IMR-90 (cell line): ENCODE measurements around the gene PRDX5. TPM values are rescaled to one million over a fixed set of nuclear protein-coding genes. Genes with fewer than 3 reads are reported as not detected.

Experiments
- ATAC-seq: fragments of 200-7000 bp; cut with Tn5 transposase; 2 replicates; pipeline ENCODE4 v1.9.1; 2020; ENCODE audit warnings: low read depth, mild to moderate bottlenecking, moderate library complexity
- BruUV-seq: library from RNA; stranded (reverse); fragments of 400-500 nt; replicated peaks from 2 replicates; lab custom pipeline; 2021; lab: Mats Ljungman, UMichigan
- CTCF ChIA-PET: fragments of 300-600 bp; formaldehyde crosslinking; extraction: SDS; loops from one replicate; lab custom pipeline; 2021; ENCODE audit warnings: antibody characterized with exemption; lab: Yijun Ruan, JAX
- POLR2A ChIA-PET: fragments of 300-600 bp; sonication (Branson Sonifier 250); formaldehyde crosslinking; loops from one replicate; lab custom pipeline; 2022; ENCODE audit warnings: antibody characterized with exemption; ENCODE audit not compliant: unreplicated experiment; lab: Charles Lee
- DNase-seq: peaks from one replicate; pipeline ENCODE4 v3.0.0; 2013
- H2AFZ ChIP-seq: replicated peaks from 2 replicates; pipeline ENCODE3; 2013; ENCODE audit warnings: low read length, mild to moderate bottlenecking; ENCODE audit not compliant: poor library complexity
- H2AK5ac ChIP-seq: 2 replicates; pipeline ENCODE4 v1.6.1; 2013; ENCODE audit warnings: low read depth, low read length, inconsistent platforms
- H2AK9ac ChIP-seq: replicated peaks from 2 replicates; pipeline ENCODE3; 2013; ENCODE audit warnings: mild to moderate bottlenecking, low read depth, low read length, moderate library complexity; ENCODE audit not compliant: poor library complexity
- H2BK120ac ChIP-seq: 2 replicates; pipeline ENCODE4 v1.6.1; 2013; ENCODE audit warnings: low read depth, low read length, inconsistent platforms
- H2BK15ac ChIP-seq: 3 replicates; pipeline ENCODE4 v1.6.1; 2013; ENCODE audit warnings: low read depth, low read length, inconsistent platforms
- H2BK20ac ChIP-seq: 2 replicates; pipeline ENCODE4 v1.6.1; 2013; ENCODE audit warnings: low read depth, mild to moderate bottlenecking, inconsistent platforms, low read length, moderate library complexity
- H2BK5ac ChIP-seq: 2 replicates; pipeline ENCODE4 v1.6.1; 2013; ENCODE audit warnings: mild to moderate bottlenecking, low read depth, low read length, inconsistent platforms; ENCODE audit not compliant: poor library complexity, severe bottlenecking
- H3K14ac ChIP-seq: replicated peaks from 2 replicates; pipeline ENCODE4 v1.6.1; 2013; ENCODE audit warnings: low read depth, low read length, inconsistent platforms
- H3K18ac ChIP-seq: 2 replicates; pipeline ENCODE4 v1.6.1; 2013; ENCODE audit warnings: low read depth, low read length, control low read depth
- H3K23ac ChIP-seq: 2 replicates; pipeline ENCODE4 v1.6.1; 2013; ENCODE audit warnings: low read depth, low read length, inconsistent platforms
- H3K27ac ChIP-seq: 2 replicates; pipeline ENCODE4 v1.5.1; 2013; ENCODE audit warnings: mild to moderate bottlenecking, control low read depth, low read length; ENCODE audit not compliant: insufficient read depth
- H3K27me3 ChIP-seq: 2 replicates; pipeline ENCODE4 v1.6.1; 2013; ENCODE audit warnings: low read length; ENCODE audit not compliant: control insufficient read depth, insufficient read depth
- H3K36me3 ChIP-seq: 2 replicates; pipeline ENCODE4 v1.6.1; 2013; ENCODE audit warnings: low read length, mixed read lengths; ENCODE audit not compliant: control insufficient read depth, insufficient read depth
- H3K4ac ChIP-seq: 2 replicates; pipeline ENCODE4 v1.6.1; 2013; ENCODE audit warnings: low read depth, low read length, inconsistent platforms
- H3K4me1 ChIP-seq: 2 replicates; pipeline ENCODE4 v1.6.1; 2013; ENCODE audit warnings: low read length, mixed read lengths; ENCODE audit not compliant: control insufficient read depth, insufficient read depth
- H3K4me2 ChIP-seq: 2 replicates; pipeline ENCODE4 v1.6.1; 2013; ENCODE audit warnings: low read depth, mild to moderate bottlenecking, control low read depth, low read length, moderate library complexity
- H3K4me3 ChIP-seq: 2 replicates; pipeline ENCODE4 v1.5.1; 2013; ENCODE audit warnings: low read depth, mild to moderate bottlenecking, control low read depth, low read length, moderate library complexity; ENCODE audit not compliant: insufficient read depth
- H3K56ac ChIP-seq: 2 replicates; pipeline ENCODE4 v1.6.1; 2013; ENCODE audit warnings: low read length, inconsistent platforms; ENCODE audit not compliant: insufficient read depth; ENCODE audit errors: extremely low read depth
- H3K79me1 ChIP-seq, 2 experiments: 2 replicates each; pipeline ENCODE4 v1.6.1; 2013; ENCODE audit warnings: low read length in 2 of 2, inconsistent platforms in 1 of 2, low read depth in 1 of 2
- H3K9ac ChIP-seq: 2 replicates; pipeline ENCODE4 v1.6.1; 2013; ENCODE audit warnings: low read depth, low read length, control low read depth
- H3K9me1 ChIP-seq: 2 replicates; pipeline ENCODE4 v1.6.1; 2013; ENCODE audit warnings: low read length, inconsistent platforms; ENCODE audit not compliant: insufficient read depth
- H3K9me3 ChIP-seq: 2 replicates; pipeline ENCODE4 v1.6.1; 2013; ENCODE audit warnings: low read length; ENCODE audit not compliant: control insufficient read depth, insufficient read depth
- H4K20me1 ChIP-seq: 2 replicates; pipeline ENCODE4 v1.6.1; 2013; ENCODE audit warnings: low read length, inconsistent platforms; ENCODE audit not compliant: insufficient read depth
- H4K5ac ChIP-seq: 2 replicates; pipeline ENCODE4 v1.6.1; 2013; ENCODE audit warnings: mild to moderate bottlenecking, low read depth, low read length, control low read depth
- H4K8ac ChIP-seq, 2 experiments: 2 replicates each; pipeline ENCODE4 v1.6.1; 2013; ENCODE audit warnings: low read depth in 2 of 2, low read length in 2 of 2, control low read depth in 1 of 2, inconsistent platforms in 1 of 2
- H4K91ac ChIP-seq: 2 replicates; pipeline ENCODE4 v1.6.1; 2013; ENCODE audit warnings: low read depth, low read length, inconsistent platforms; ENCODE audit not compliant: insufficient read depth
- BHLHE40 ChIP-seq: fragments of 150-350 bp; IDR thresholded peaks from 2 replicates; pipeline ENCODE4 v1.6.1; 2016; ENCODE audit warnings: mild to moderate bottlenecking, low read depth, low read length
- CHD1 ChIP-seq: IDR thresholded peaks from 2 replicates; pipeline ENCODE4 v1.6.1; 2012; ENCODE audit warnings: low read depth, low read length, improper control_type of control experiment
- MAFK ChIP-seq: IDR thresholded peaks from 2 replicates; pipeline ENCODE4 v1.6.1; 2012; ENCODE audit warnings: low read depth, low read length, improper control_type of control experiment
- MAZ ChIP-seq: IDR thresholded peaks from 2 replicates; pipeline ENCODE4 v1.6.1; 2012; ENCODE audit warnings: low read depth, mild to moderate bottlenecking, low read length, improper control_type of control experiment, moderate library complexity, borderline replicate concordance
- MXI1 ChIP-seq: IDR thresholded peaks from 2 replicates; pipeline ENCODE4 v1.6.1; 2012; ENCODE audit warnings: low read depth, mild to moderate bottlenecking, low read length, moderate library complexity, borderline replicate concordance
- POLR2A ChIP-seq: IDR thresholded peaks from 2 replicates; pipeline ENCODE4 v1.6.1; 2012; ENCODE audit warnings: mild to moderate bottlenecking, low read depth, low read length
- RAD21 ChIP-seq: IDR thresholded peaks from 2 replicates; pipeline ENCODE4 v1.6.1; 2012; ENCODE audit warnings: low read length, improper control_type of control experiment
- RCOR1 ChIP-seq: IDR thresholded peaks from 2 replicates; pipeline ENCODE4 v1.6.1; 2012; ENCODE audit warnings: mild to moderate bottlenecking, low read length, improper control_type of control experiment; ENCODE audit not compliant: insufficient replicate concordance
- USF2 ChIP-seq: fragments of 150-350 bp; IDR thresholded peaks from 2 replicates; pipeline ENCODE4 v1.6.1; 2017; ENCODE audit warnings: mild to moderate bottlenecking, antibody characterized with exemption, low read length, low read depth
- WGBS, 2 experiments: methylation state at CpG; one replicate each; pipeline versions ENCODE4 v1.1.5 to v1.1.7; 2013; ENCODE audit warnings: missing lambda C conversion rate in 2 of 2; ENCODE audit not compliant: insufficient read length in 1 of 2; ENCODE audit errors: extremely low coverage in 2 of 2; 5-methylcytosine and 5-hydroxymethylcytosine counted together
- dilution Hi-C: fragments of 300-500 bp; cut with HindIII; formaldehyde crosslinking; loops from one replicate; pipeline ENCODE4 v1.14.3; 2018; ENCODE audit warnings: low sequenced_read_pairs; ENCODE audit not compliant: unreplicated experiment
- in situ Hi-C: fragments of 300-500 bp; cut with MboI; formaldehyde crosslinking; loops from 3 replicates; pipeline ENCODE4 v1.14.3; 2019; ENCODE audit warnings: low sequenced_read_pairs, inconsistent platforms, mixed read lengths
- intact Hi-C: fragments of 100-400 bp; cut with micrococcal nuclease; formaldehyde crosslinking; loops from 2 replicates; pipeline ENCODE4 v1.10.0; 2022
- polyA plus RNA-seq, 3 experiments: library from polyadenylated mRNA; depleted of rRNA; stranded (reverse); fragments of >200 nt; gene quantifications; 2 replicates each; pipeline ENCODE4 v1.2.3, GENCODE V29; 2012; ENCODE audit warnings: low replicate concordance in 1 of 3
- total RNA-seq: library from RNA; depleted of rRNA; stranded (reverse); fragments of >200 nt; gene quantifications from 2 replicates; pipeline ENCODE4 v1.2.3, GENCODE V29; 2012

The PRDX5 gene
- total and polyA plus RNA-seq, 2 of the 4 experiments (the other 2 are of a cell fraction) = 120 to 292 TPM

GRCh38 chr11:64317325-64317960, 478 bp upstream of the PRDX5 start, which contains the start of gene TRMT112:
TSS of gene TRMT112 (minus strand) at chr11:64317559. CDS start at chr11:64317526, 33 bp downstream.
- Histone ChIP-seq H3K4me3 (peak within 1 kb of the TSS; percentile 67), H3K27ac (peak within 1 kb of the TSS; percentile 79), H3K14ac (peak within 1 kb of the TSS; percentile 95), H2AK9ac (peak within 1 kb of the TSS; percentile 98), H3K4me1 (peaks cover 6% of the 10 kb centered on the region), H3K79me1 (peaks cover 7 to 41% of the 10 kb centered on the region in 2 experiments), H3K4ac (peak within 1 kb of the TSS; percentile 94), H2BK20ac (no peak within 1 kb of the TSS; the same call in 1 of the 2 replicates), H4K20me1 (no peaks in the 10 kb centered on the region; the same call in 1 of the 2 replicates), H3K23ac (peak within 1 kb of the TSS; percentile 85), H4K8ac (peak within 1 kb of the TSS; percentile 91 to 99), H2BK120ac (peak within 1 kb of the TSS; percentile 76; the same call in 1 of the 2 replicates), H3K9ac (peak within 1 kb of the TSS; percentile 91), H4K91ac (peak within 1 kb of the TSS; percentile 94), H3K27me3 (no peaks in the 10 kb centered on the region), H3K4me2 (peak within 1 kb of the TSS; percentile 95), H2BK5ac (peak within 1 kb of the TSS; percentile 89), H3K36me3 (peaks cover 26% of the 10 kb centered on the region), H3K18ac (peak within 1 kb of the TSS; percentile 31), H3K9me3 (no peaks in the 10 kb centered on the region), H3K9me1 (peaks cover 11% of the 10 kb centered on the region), H4K5ac (peak within 1 kb of the TSS; percentile 80), H2BK15ac (peak within 1 kb of the TSS; percentile 29; the same call in 1 of the 3 replicates), H3K56ac (peak within 1 kb of the TSS; percentile 93), H2AK5ac (peak within 1 kb of the TSS; percentile 91), H2AFZ (peak within 1 kb of the TSS; percentile 85)
- ATAC-seq (peak; percentile 77), DNase-seq (peak; percentile 98)
- ChIA-PET CTCF (interaction anchor here (0.5 to 2.3 kb wide), 8 partner anchors 14 to 71 kb away, joined by 3 to 27 read pairs (median 5); no protein-coding TSS in a partner anchor), POLR2A (interaction anchor here (0.7 to 1.0 kb wide), 6 partner anchors 12 to 71 kb away, joined by 3 to 4 read pairs (median 3); partner anchors contain the start of gene ESRRA)
- BruUV-seq = no TSS peak
- dilution Hi-C loops (no loop called here), intact Hi-C loops (no loop called here), in situ Hi-C loops (no loop called here)
- WGBS, 2 experiments = 1% methylated on average over 23 of the region's 43 CpGs; no CpG with 5 or more reads in 1 of the 2 experiments
- peak; percentile 88 for TF ChIP-seq MAFK
- peak; percentile 70; the same call in 1 of the 2 replicates for TF ChIP-seq CHD1
- TF ChIP-seq USF2 = peak; percentile 85
- TF ChIP-seq RCOR1 = peak; percentile 32
- no peak; the same call in 1 of the 2 replicates for TF ChIP-seq MXI1
- TF ChIP-seq POLR2A = peak; percentile 65
- no peak for TF ChIP-seq RAD21
- peak; percentile 59 for TF ChIP-seq BHLHE40
- no peak; the same call in 1 of the 2 replicates for TF ChIP-seq MAZ
